Pancreas (tissue), 10 donors: ENCODE measurements around the gene SORT1. TPM values are rescaled to one million over a fixed set of nuclear protein-coding genes. Genes with fewer than 3 reads are reported as not detected.
A peak's percentile ranks its signal among the peaks of the same experiment; 100 is the strongest.

ENCODE experiments used
- ATAC-seq, 4 donors: fragments of 200-7000 bp; cut with Tn5 transposase; one replicate each; pipeline versions ENCODE4 v1.8.0 to v1.9.1; 2020; ENCODE audit warnings: mild to moderate bottlenecking in 4 of 4, moderate library complexity in 4 of 4
- DNase-seq, 6 donors: peaks; one replicate each; pipeline ENCODE4 v3.0.0-alpha.2; 2020
- FAIRE-seq: peaks from 2 replicates; lab custom pipeline; 2012; peaks lifted over from hg19 to GRCh38; lab: Jason Lieb, UNC
- H3K27ac ChIP-seq, 4 donors: fragments of 200-600 bp; sonication (generic); 1 replicate in 3 of 4; 2 replicates in 1 of 4; pipeline versions ENCODE4 v1.5.0 to v1.8.0; 2020
- H3K27me3 ChIP-seq, 4 donors: fragments of 200-600 bp; one replicate each; pipeline ENCODE4 v1.8.0; 2021
- H3K36me3 ChIP-seq, 3 donors: fragments of 200-600 bp; sonication (generic) in 1 of 3; one replicate each; pipeline versions ENCODE4 v1.5.0 to v1.8.0; 2020 to 2021
- H3K4me1 ChIP-seq, 3 donors: fragments of 200-600 bp; one replicate each; pipeline ENCODE4 v1.8.0; 2021
- H3K4me3 ChIP-seq, 4 donors: fragments of 200-600 bp; sonication (generic) in 2 of 4; one replicate each; pipeline versions ENCODE4 v1.5.0 to v1.8.0; 2020 to 2021
- H3K9me3 ChIP-seq, 4 donors: fragments of 200-600 bp; one replicate each; pipeline ENCODE4 v1.8.0; 2021
- WGBS, 2 donors: extraction: QIAGEN DNeasy Blood & Tissue Kit; methylation state at CpG; one replicate each; pipeline ENCODE4 v1.1.7; 2013; 5-methylcytosine and 5-hydroxymethylcytosine counted together
- intact Hi-C, 3 donors: fragments of 100-400 bp; cut with DNase I; formaldehyde crosslinking; loops; one replicate each; pipeline versions ENCODE4 v1.11.1 to v1.14.2; 2022
- polyA plus RNA-seq, 2 donors: library from polyadenylated mRNA; stranded (reverse); fragments of 200-250 nt; gene quantifications; one replicate each; pipeline ENCODE4 v1.2.3, GENCODE V29; 2013
- total RNA-seq, 6 donors: library from RNA; stranded (reverse); fragmentation: NEBNext Ultra II Directional in 4 of 6; extraction: Animal tissue kit (Norgen Biotek cat#: 25700) in 4 of 6; gene quantifications; one replicate each; pipeline versions ENCODE4 v1.2.1 to v1.2.4, GENCODE V29; 2021 to 2023
- TF ChIP-seq, protein P1 (sequence below), 4 donors: fragments of 200-600 bp; sonication (generic) in 3 of 4; IDR thresholded peaks; one replicate each; pipeline versions ENCODE4 v1.5.0 to v1.8.0; 2021; ENCODE audit warnings: antibody characterized with exemption in 4 of 4
- donor health status: healthy with polysubstance abuse.
- donor health status: DM: no; HTN: no; CAD: no; lungs with moderate emphysema.
- donor health status: DM: no; HTN: no; CAD: no.
- donor health status: control.
- donor health status: control.
- donor health status: Bipolar disorder and iron deficiency.
- donor health status: DM: yes; HTN: yes; CAD: no.
- donor health status: DM: no; HTN: no; CAD: no.
- donor health status: DM: no; HTN: no; CAD: no.
- donor health status: DM: yes; HTN: yes; CAD: no.

SORT1 gene
- total and polyA plus RNA-seq, 8 donors: 10.4 to 60.7 (median 25.1) TPM

DNA sequence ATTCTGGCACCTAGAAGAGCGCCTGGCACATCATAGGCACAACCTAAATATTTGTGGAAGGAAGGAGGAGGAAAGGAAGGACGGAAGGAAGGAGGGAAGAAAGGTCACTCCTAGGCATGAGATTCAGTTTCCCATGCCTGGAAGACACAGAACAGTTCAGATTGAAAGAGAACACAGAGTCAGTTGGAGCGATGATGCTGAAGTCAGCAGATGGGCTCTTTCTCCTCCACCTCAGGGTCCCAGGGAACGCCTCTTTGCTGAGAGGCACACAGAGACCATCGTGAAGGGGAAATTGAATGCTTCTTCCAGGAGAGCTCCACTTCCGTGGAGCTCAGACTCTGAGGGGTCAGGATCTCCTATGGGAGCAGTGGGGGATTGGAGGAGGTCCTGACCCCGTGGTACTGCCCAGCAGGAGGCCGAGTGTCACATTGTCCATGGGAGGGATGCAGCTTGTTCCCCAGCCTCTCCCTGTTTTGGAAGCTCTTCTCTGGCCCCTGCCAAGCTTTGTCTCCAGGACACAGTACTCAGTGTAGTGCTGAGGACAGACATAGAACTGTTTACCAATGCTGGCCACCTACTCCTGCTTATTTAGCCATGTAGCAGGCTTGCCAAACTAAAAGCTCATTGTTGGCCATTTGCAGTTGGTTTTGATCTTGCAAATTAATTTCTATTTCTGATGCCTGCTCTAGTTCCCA, 93.3 kb downstream of the SORT1 start:
- no peak for FAIRE-seq
- Histone ChIP-seq H3K36me3 (no peaks in the 10 kb centered on the region), H3K27me3 (no peaks in the 10 kb centered on the region), H3K4me3 (no peak overlapping the region), H3K27ac (no peak overlapping the region), H3K4me1 (peaks cover 0 to 2% (median 0%) of the 10 kb centered on the region in 3 donors), H3K9me3 (no peaks in the 10 kb centered on the region)
- DNase-seq: no peak
- WGBS, 2 donors: 51 to 65% methylated on average over 8 of the region's 8 CpGs
- TF ChIP-seq, protein P1, sequence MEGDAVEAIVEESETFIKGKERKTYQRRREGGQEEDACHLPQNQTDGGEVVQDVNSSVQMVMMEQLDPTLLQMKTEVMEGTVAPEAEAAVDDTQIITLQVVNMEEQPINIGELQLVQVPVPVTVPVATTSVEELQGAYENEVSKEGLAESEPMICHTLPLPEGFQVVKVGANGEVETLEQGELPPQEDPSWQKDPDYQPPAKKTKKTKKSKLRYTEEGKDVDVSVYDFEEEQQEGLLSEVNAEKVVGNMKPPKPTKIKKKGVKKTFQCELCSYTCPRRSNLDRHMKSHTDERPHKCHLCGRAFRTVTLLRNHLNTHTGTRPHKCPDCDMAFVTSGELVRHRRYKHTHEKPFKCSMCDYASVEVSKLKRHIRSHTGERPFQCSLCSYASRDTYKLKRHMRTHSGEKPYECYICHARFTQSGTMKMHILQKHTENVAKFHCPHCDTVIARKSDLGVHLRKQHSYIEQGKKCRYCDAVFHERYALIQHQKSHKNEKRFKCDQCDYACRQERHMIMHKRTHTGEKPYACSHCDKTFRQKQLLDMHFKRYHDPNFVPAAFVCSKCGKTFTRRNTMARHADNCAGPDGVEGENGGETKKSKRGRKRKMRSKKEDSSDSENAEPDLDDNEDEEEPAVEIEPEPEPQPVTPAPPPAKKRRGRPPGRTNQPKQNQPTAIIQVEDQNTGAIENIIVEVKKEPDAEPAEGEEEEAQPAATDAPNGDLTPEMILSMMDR (IDR thresholded peaks at IDR 0.05): no peak
- no peak for ATAC-seq
- intact Hi-C loops: no loop called here

DNA sequence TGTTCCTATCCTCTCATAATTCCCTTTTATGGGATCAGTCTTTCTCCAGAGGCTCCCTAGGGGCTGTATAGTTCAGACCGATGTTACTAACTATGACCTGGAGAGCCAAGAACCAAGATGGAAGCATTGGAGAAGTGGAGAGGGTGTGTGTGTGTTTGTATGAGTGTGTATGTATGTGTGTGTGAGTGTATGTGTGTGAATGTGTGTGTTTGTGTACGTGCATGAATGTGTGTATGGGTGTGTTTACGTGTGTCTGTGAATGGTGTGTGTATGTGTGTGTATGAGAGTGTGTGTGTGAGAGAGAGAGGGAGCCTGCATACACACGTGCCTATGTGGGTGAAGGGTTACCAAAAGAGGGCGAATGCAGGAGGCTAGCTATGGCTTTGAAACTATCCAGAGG, 95.8 kb downstream of the SORT1 start:
- FAIRE-seq (no peak), DNase-seq (no peak), ATAC-seq (no peak)
- Histone ChIP-seq H3K27ac (no peak overlapping the region), H3K27me3 (no peaks in the 10 kb centered on the region), H3K9me3 (no peaks in the 10 kb centered on the region), H3K4me3 (no peak overlapping the region), H3K4me1 (peaks cover 0 to 3% (median 0%) of the 10 kb centered on the region in 3 donors), H3K36me3 (no peaks in the 10 kb centered on the region)
- intact Hi-C loops: no loop called here
- 72 to 83% methylated on average over 5 of the region's 5 CpGs for WGBS, 2 donors
- TF ChIP-seq, protein P1 (IDR thresholded peaks at IDR 0.05): no peak

DNA sequence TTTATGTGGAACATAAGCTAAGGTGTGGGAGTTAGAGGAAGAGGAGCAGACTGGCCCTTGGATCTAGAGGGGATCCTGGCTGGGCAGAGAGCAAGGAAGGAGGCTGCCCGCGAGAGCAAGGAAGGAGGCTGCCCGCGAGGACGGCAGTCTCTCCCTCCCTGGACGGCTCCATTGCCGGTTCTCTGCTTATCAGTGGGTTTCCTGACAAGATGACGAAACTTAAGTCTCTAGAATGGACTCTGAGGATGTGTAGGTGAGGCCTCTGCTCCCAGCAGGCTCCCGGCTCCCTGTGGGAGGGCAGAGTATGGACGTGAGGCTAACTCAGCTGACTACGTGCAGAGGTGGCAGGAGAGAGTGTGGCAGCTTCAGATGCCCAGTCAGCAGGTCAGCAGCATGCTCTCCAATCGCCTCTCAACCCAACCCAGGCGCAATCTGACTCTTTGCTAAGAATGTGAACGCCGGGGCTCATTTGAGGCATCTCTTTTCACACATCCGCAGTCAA, 97.0 kb downstream of the SORT1 start:
- no peak for ATAC-seq

DNA sequence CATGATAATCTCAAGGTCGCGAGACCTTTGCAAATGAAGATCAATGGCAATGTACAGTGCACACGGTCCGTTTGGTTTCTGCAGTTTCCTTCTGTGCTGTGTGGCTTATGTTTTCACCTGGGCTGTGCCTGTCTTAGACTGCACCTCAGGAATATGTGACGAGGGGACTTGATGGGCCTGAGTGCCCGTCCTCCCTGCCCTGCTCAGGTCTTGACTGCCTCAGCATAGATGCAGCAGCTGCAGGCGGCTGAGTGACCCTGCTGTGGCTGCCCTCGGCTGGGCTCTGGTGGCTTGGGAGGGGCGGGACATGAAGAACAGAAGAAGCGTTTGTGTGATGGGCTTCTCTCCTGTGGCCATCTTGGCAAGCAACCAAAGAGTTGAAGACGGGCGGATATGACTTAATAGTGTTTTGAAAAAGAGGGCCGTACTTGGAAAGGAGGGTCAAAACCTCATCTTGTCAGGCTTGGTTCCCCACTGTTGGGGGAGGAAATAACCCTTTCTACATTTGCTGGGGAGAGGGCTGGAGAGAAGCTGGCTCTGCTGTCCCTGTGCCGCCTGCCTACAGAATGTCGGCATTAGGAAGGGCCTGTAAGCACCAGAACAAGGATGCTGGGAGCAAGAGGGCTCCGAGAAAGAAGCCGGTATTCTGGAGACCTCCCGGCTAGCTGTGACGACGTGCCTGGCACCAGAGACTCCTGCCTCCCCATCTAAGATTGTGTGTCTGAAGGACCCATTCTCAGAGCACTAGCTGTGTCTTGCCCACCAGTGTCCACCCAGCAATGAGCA, 98.0 kb downstream of the SORT1 start:
- FAIRE-seq: no peak
- Histone ChIP-seq H3K4me3 (no peak overlapping the region), H3K27ac (peak overlapping the region in 1 of 4 donors; percentile 12), H3K36me3 (no peaks in the 10 kb centered on the region), H3K4me1 (peaks cover 0 to 3% (median 0%) of the 10 kb centered on the region in 3 donors), H3K27me3 (no peaks in the 10 kb centered on the region), H3K9me3 (no peaks in the 10 kb centered on the region)
- intact Hi-C loops: no loop called here
- DNase-seq: no peak
- TF ChIP-seq, protein P1 (IDR thresholded peaks at IDR 0.05): no peak
- ATAC-seq: peak in 3 of 4 donors; percentile 33 to 45 (median 42)
- WGBS, 2 donors: 66% methylated on average over 20 of the region's 20 CpGs

More for the DNA sequence above, 97.0 kb downstream of the SORT1 start:
- TF ChIP-seq, protein P1 (IDR thresholded peaks at IDR 0.05): no peak
- Histone ChIP-seq H3K4me3 (no peak overlapping the region), H3K4me1 (peaks cover 0 to 3% (median 0%) of the 10 kb centered on the region in 3 donors), H3K27me3 (no peaks in the 10 kb centered on the region), H3K27ac (no peak overlapping the region), H3K9me3 (no peaks in the 10 kb centered on the region), H3K36me3 (no peaks in the 10 kb centered on the region)
- FAIRE-seq: no peak
- WGBS, 2 donors: 84 to 86% methylated on average over 16 of the region's 16 CpGs
- intact Hi-C loops: no loop called here
- no peak for DNase-seq
